ENCODE measurements around the gene PAXIP1.

DNA sequence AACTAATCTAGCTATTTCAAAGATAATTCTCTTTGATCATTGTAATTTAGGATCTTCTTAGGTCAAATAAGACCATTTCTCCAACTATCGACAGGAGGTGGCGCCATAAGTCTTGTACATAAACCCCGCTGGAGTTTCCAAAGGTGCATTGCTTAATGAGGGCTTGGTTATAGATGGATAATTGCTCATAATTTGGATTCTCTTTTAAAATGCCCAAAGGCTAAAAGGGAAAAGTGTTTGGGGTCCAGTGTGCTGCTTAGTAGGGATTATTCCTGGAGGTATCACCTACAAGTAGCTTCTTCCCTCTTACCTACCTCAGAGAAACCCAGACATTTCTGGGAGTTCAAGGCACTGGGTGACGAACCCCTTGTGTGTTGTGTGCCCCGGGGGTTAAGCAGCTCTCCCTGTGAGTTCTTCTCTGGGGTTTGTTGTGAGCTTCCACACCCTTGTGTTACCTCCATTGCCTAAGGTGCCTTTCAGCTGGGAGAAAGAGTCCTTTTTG lies 75.2 kb downstream of the PAXIP1 start:
- TF ChIP-seq FOXA1 (IDR thresholded peaks at IDR 0.05) (no peak), TARDBP (IDR thresholded peaks at IDR 0.05) (no peak), L3MBTL2 (conservative IDR thresholded peaks at IDR 0.05) (no peak)
